Activated naive CD4-positive, alpha-beta T cell treated with anti-CD3 and anti-CD28 coated beads, Interleukin-2, amount 50 U/mL, for 72 hours (primary cell): Measurements from ENCODE around the gene OMP. TPM values are rescaled to one million over a fixed set of nuclear protein-coding genes. Genes with fewer than 3 reads are reported as not detected.

Source experiments
- ATAC-seq, 2 donors: fragments of 150-1000 bp; cut with Tn5 transposase; 2 replicates each; pipeline ENCODE4 v1.10.0; 2021; ENCODE audit warnings: mild to moderate bottlenecking in 2 of 2, moderate library complexity in 2 of 2
- DNase-seq, 2 donors: peaks; one replicate each; pipeline ENCODE4 v3.0.0; 2021 to 2022; ENCODE audit warnings: low spot score in 2 of 2
- H3K27ac Mint-ChIP-seq, 2 donors: one replicate each; pipeline ENCODE4 v1.8.0; 2022; ENCODE audit warnings: mild to moderate bottlenecking in 2 of 2, mixed read lengths in 2 of 2
- H3K36me3 Mint-ChIP-seq, 2 donors: one replicate each; pipeline ENCODE4 v1.8.0; 2022; ENCODE audit warnings: mixed read lengths in 2 of 2
- H3K9me3 Mint-ChIP-seq, 2 donors: one replicate each; pipeline ENCODE4 v1.8.0; 2022; ENCODE audit warnings: mixed read lengths in 2 of 2
- total RNA-seq, 2 donors: library from RNA; stranded (reverse); gene quantifications; one replicate each; pipeline ENCODE4 v1.2.3, GENCODE V29; 2022

Gene OMP
- total RNA-seq, 2 donors from 2014 or later: not detected

DNA sequence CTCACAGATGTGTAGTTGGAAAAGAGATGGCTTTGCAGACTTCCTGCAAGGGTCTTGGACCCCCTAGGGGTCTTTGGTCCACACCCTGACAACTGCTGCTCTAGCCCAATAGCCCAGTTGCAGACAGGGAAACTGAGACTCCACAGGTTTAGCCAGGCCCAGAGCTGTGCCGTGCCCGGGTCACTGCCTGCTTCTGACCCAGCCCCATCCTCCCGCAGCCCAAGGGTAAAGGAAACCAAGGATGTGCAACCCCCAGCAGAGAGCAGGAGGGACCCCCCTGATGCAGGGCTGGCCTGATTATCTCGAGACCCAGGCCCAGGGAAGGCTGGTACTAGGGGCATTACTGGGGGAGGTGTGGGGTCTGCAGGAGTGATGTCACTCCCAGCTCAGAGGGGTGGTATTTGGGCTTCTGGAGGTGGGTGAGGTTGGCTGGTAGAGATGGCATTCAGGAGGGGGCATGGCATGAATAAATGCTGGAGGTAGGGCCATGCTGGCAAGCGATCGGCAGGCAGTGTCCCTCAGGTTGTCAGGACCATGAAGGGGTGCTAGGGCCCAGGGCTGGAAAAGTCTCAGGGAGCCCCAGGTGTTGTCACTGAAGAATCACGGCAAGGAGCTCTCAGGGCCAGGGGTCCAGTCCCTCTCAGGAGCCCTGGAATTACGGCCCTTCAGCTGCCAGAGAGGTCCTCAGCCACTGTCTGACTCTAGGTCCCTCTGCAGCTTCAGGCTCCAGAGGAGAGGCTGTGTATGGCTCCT, 46.5 kb downstream of the OMP start:
- no peak for ATAC-seq
- no peaks in the 10 kb centered on the region for H3K9me3 Mint-ChIP-seq
- H3K27ac Mint-ChIP-seq: no peak overlapping the region
- H3K36me3 Mint-ChIP-seq: no peaks in the 10 kb centered on the region
- no peak for DNase-seq

DNA sequence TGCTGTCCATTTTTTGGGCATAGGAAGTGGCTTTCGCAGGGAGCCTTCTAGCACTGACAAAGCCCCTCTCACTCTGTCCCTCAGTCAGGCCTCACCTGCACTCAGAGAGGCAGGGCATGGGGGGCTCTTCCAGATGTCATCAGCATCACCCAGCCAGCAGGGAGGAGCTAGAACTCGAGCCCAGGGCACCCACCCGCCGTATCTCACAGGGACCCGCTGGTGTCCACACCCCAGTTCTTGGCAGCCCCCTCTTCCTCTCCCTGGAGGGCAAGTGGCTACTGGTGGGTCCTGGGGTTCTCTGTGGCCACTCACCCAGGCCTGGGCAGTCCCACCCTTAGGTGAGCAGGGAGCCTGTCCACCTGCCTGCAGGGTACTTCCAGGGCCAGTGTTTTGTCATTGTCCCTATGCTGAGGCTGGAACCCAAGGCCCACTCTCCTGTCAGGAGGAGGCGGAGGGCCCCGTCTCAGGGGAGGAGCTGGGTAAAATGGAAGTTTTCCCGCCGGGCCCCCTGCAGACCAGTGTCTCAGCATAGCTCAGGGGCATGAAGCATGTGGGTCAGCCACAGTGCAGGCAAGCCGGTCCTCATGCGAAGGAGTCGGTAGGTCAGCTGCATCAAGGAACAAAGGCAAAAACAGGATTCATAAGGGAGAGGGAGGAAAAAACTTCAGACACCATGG, 47.2 kb downstream of the OMP start:
- H3K27ac Mint-ChIP-seq: no peak overlapping the region
- DNase-seq (no peak), ATAC-seq (no peak)
- no peaks in the 10 kb centered on the region for H3K36me3 Mint-ChIP-seq
- H3K9me3 Mint-ChIP-seq: no peaks in the 10 kb centered on the region

DNA sequence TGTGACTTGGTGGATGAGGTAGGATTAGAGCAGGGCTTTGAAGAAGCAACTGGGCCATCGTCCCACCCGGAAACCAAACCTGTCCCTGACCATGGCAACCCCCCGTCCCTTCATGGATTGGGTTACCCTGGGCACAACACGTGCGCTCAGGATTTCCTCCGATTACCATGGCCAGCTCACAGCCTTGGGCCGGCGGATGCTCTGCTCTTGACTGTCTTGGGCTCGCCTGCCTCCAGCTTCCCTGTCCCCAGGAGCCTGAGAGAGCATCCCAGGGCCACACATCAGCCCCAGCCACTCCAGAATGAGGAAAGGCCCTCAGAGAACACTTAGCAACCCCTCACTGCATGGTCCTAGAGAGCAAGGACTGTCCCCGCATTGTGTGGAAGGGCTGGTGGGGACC, 48.2 kb downstream of the OMP start:
- Mint-ChIP-seq H3K9me3 (no peaks in the 10 kb centered on the region), H3K36me3 (no peaks in the 10 kb centered on the region), H3K27ac (no peak overlapping the region)
- no peak for DNase-seq
- no peak for ATAC-seq

GRCh38 chr11:77151804-77152509, 49.3 kb downstream of the OMP start:
- no peaks in the 10 kb centered on the region for H3K36me3 Mint-ChIP-seq
- H3K9me3 Mint-ChIP-seq: no peaks in the 10 kb centered on the region
- peak; percentile 73 to 91 for ATAC-seq
- peak; percentile 55 to 84 for DNase-seq
- peak overlapping the region; percentile 34 to 64 for H3K27ac Mint-ChIP-seq

- no peaks in the 10 kb centered on the region for H3K36me3 Mint-ChIP-seq
- no peaks in the 10 kb centered on the region for H3K9me3 Mint-ChIP-seq
- ATAC-seq (no peak), DNase-seq (no peak)
- H3K27ac Mint-ChIP-seq: peak overlapping the region; percentile 64 to 69
Measured at GRCh38 chr11:77152846-77153245, 50.2 kb downstream of the OMP start.

Other genes with a start within 250 kb of the OMP start
- gene ACER3, start 241.9 kb upstream of the OMP start, total RNA-seq: 10 to 100 TPM; 10.8 to 24.3 TPM
- not detected for gene B3GNT6, start 68.4 kb upstream of the OMP start, total RNA-seq
- 1 to 10 TPM in 1 of 2 donors, under 1 TPM in 1; 0.89 to 2.5 TPM for gene CAPN5, start 35.9 kb upstream of the OMP start, total RNA-seq
- gene MYO7A, start 25.4 kb downstream of the OMP start, total RNA-seq: under 1 TPM in 1 of 2 donors, not detected in 1; 0.32 TPM
- gene GDPD4, start 198.8 kb downstream of the OMP start, total RNA-seq: not detected